Measurements from ENCODE around the gene NTRK1.

NTRK1 gene

DNA sequence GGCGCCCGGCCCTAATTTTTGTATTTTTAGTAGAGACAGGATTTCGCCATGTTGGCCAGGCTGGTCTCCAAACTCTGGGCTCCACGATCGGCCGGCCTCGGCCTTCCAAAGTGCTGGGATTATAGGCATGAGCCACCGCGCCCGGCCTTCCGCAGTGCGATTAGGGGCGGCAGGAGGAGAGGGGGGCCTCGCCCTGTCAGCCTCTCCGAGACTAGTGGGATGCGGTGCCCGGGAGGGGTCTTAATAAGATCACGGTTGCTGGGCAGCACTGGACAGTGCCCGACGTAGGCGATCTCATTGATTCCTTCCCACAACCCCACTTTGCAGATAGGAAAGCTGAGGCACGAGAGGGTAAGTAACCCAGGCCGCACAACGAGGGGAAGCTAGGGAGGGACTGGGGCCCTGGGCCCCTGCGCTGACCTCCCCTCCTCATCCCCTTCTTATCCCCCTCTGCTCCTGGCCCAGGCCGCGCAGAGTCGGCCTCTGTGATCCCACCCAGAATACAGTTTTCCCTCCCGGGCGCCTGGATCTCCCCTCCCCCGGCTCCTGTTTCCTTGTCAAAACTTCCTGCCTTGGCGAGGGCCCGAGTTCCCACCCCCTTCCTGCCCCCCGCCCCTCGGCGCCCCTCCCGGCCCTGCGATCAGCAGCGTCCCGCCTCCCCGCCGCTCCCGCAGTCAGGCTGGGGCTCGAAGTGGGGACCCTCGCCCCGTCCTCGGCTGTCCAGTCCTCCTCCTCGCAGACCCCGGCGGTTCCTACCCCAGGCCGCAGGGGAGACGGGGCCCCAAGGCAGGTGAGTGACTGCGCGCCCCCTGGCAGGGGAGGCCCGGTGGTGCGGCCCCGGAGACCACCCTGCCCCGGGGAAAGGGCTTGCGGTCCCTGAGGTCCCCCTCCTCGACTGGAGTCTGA, 32.6 kb downstream of the NTRK1 start, which contains the start of gene PEAR1:
Gene PEAR1, plus strand, starts transcription at position 671 of the 906 bp plus-strand sequence. CDS start 10,209 bp downstream, outside the sequence.
- in situ Hi-C loops (cut with HindIII; ENCODE audit: low pct_ligation_motif_present, low sequenced_read_pairs), result no loop called here
- no peak for DNase-seq
- Histone ChIP-seq H3K27ac (peak within 1 kb of the TSS; percentile 35), H3K27me3 (replicated peaks) (no peaks in the 10 kb centered on the region), H3K4me3 (ENCODE audit: low read depth, low read length) (peak within 1 kb of the TSS; percentile 54), H3K36me3 (replicated peaks) (no peaks in the 10 kb centered on the region)
- TF ChIP-seq, protein P1, sequence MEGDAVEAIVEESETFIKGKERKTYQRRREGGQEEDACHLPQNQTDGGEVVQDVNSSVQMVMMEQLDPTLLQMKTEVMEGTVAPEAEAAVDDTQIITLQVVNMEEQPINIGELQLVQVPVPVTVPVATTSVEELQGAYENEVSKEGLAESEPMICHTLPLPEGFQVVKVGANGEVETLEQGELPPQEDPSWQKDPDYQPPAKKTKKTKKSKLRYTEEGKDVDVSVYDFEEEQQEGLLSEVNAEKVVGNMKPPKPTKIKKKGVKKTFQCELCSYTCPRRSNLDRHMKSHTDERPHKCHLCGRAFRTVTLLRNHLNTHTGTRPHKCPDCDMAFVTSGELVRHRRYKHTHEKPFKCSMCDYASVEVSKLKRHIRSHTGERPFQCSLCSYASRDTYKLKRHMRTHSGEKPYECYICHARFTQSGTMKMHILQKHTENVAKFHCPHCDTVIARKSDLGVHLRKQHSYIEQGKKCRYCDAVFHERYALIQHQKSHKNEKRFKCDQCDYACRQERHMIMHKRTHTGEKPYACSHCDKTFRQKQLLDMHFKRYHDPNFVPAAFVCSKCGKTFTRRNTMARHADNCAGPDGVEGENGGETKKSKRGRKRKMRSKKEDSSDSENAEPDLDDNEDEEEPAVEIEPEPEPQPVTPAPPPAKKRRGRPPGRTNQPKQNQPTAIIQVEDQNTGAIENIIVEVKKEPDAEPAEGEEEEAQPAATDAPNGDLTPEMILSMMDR (IDR thresholded peaks at IDR 0.05; ENCODE audit: low read depth, low read length, missing control alignments), result peak; percentile 17

DNA sequence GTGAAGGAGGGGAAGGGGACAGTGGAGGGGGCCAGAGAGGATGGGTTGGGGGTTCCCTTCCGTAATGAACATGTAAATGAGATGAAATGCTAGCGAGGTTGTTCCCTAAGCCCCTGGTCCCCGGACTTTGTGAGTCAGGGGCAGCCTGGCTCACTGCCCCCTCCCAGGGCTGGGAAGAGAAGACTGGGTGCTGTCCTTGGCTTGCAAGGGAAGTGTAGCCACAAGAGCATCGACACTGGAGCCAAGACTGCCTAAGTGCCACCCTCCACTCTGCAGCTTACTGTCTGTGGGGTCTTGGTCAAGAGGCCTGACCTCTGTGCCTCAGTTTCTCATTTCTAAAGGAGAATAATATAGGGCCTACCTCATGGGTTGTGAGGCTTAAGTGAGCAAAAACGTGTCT, 33.3 kb downstream of the NTRK1 start:
- TF ChIP-seq, protein P1 (IDR thresholded peaks at IDR 0.05; ENCODE audit: low read depth, low read length, missing control alignments), result no peak
- Histone ChIP-seq H3K27ac (no peak overlapping the region), H3K36me3 (replicated peaks) (no peaks in the 10 kb centered on the region), H3K4me3 (ENCODE audit: low read depth, low read length) (peak overlapping the region; percentile 54), H3K27me3 (replicated peaks) (no peaks in the 10 kb centered on the region)
- in situ Hi-C loops (cut with HindIII; ENCODE audit: low pct_ligation_motif_present, low sequenced_read_pairs), result no loop called here
- DNase-seq, result no peak

DNA sequence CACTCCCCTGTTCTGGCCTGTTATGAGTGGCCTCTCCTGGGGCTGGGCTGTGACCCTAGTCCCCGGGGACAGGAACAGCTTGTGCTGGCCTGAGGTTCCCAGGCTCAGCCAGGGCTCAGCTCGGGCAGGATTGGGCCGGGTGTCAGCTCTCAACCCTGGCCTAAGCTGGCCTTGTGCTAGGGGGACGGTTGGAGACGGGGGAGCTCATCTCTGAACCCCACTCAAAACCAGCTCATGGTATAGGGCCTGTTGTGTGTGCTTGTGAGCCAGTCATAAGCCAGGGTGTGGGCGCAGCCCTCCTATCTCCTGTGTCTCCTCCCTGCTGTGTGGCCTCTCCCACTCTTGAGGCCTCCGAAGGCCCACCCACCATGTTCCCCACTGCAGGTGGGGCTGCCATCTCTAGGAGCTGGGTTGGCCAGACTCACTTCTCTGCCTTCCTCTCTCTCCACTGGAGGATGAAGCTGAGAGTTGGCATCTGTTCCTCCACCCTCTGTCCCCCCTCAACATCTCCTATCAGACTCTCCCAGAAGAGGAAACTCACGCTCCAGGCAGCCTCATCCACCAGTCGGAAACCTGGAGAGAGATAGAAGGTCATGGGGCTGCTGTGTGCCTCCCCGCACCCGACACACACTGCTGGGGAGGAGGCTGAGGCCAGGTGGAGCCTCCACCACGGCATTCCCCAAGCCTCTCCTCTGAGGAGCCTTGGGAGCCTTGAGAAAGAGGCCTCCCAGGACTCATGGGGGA, 34.2 kb downstream of the NTRK1 start:
- H3K4me3 ChIP-seq (ENCODE audit: low read depth, low read length), result peak overlapping the region; percentile 54
- in situ Hi-C loops (cut with HindIII; ENCODE audit: low pct_ligation_motif_present, low sequenced_read_pairs), result no loop called here
- peak overlapping the region; percentile 35 for H3K27ac ChIP-seq

DNA sequence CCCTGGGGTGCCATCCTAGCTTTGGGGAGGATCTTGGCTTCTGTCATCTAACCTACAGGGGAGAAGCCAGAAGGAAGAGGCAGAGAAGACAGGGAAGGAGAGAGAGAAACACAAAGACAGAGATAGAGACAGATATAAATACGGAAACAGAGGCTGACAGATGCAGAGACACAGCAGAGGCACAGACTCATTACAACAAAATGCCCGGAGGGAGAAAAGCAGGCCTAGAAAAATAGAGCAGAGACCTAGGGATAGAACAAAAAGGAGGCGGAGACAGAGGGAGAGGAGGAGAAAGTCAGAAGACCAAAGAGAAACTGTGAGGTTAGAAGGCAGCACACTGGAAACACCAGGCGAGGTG, 34.8 kb downstream of the NTRK1 start:
- DNase-seq, result no peak
- H3K27ac ChIP-seq, result peak overlapping the region; percentile 35
- no peaks in the 10 kb centered on the region for H3K27me3 ChIP-seq (replicated peaks)
- no peak overlapping the region for H3K4me3 ChIP-seq (ENCODE audit: low read depth, low read length)
- TF ChIP-seq, protein P1 (IDR thresholded peaks at IDR 0.05; ENCODE audit: low read depth, low read length, missing control alignments), result no peak
- in situ Hi-C loops (cut with HindIII; ENCODE audit: low pct_ligation_motif_present, low sequenced_read_pairs), result no loop called here
- H3K36me3 ChIP-seq (replicated peaks), result no peaks in the 10 kb centered on the region

More for the DNA sequence above, 34.2 kb downstream of the NTRK1 start:
- H3K36me3 ChIP-seq (replicated peaks), result no peaks in the 10 kb centered on the region
- H3K27me3 ChIP-seq (replicated peaks), result no peaks in the 10 kb centered on the region
- no peak for DNase-seq
- TF ChIP-seq, protein P1 (IDR thresholded peaks at IDR 0.05; ENCODE audit: low read depth, low read length, missing control alignments), result no peak

DNA sequence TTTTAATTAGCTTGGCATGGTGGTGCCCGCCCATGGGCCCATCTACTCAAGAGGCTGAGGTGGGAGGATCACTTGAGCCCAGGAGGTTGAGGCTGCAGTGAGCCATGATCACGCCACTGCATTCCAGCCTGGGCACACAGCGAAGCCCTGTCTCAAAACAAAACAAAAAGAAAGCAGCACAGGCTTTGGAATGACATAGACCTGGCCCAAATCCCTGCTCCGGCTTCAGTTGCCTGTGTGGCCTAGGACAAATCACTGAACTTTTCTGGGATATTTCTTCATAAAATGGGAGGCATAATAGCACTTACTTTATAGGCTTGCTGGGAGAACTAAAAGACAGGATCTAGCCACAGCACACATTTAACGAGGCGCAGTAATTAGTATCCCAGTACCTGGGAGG, 35.3 kb downstream of the NTRK1 start:
- in situ Hi-C loops (cut with HindIII; ENCODE audit: low pct_ligation_motif_present, low sequenced_read_pairs), result no loop called here
- TF ChIP-seq, protein P1 (IDR thresholded peaks at IDR 0.05; ENCODE audit: low read depth, low read length, missing control alignments), result no peak
- DNase-seq, result no peak
- Histone ChIP-seq H3K36me3 (replicated peaks) (no peaks in the 10 kb centered on the region), H3K4me3 (ENCODE audit: low read depth, low read length) (no peak overlapping the region), H3K27ac (peak overlapping the region; percentile 35), H3K27me3 (replicated peaks) (no peaks in the 10 kb centered on the region)
